MM.1S (cell line): ENCODE measurements around the gene AKR1A1.
"Not testable (repeated sequence)": the region's sequence is repeated elsewhere in the genome, so short reads cannot be mapped to it uniquely, and the experiment has no call there.

Experiments used
- DNase-seq: peaks from one replicate; pipeline ENCODE4 v3.0.0-alpha.2; 2015
- H2AFZ ChIP-seq: fragments of 300-600 bp; sonication (generic); 2 replicates; pipeline ENCODE4 v1.6.0; 2016; ENCODE audit warnings: antibody characterized with exemption, low read length
- H3F3A ChIP-seq: fragments of 300-600 bp; sonication (generic); 2 replicates; pipeline ENCODE4 v1.6.1; 2016; ENCODE audit warnings: mild to moderate bottlenecking, antibody characterized with exemption, low read length, moderate library complexity, mixed read lengths; ENCODE audit not compliant: insufficient read depth
- H3K27ac ChIP-seq: fragments of 300-600 bp; sonication (generic); 2 replicates; pipeline ENCODE4 v1.5.1; 2016; ENCODE audit warnings: mild to moderate bottlenecking, low read length
- H3K27me3 ChIP-seq: fragments of 300-600 bp; sonication (generic); replicated peaks from 2 replicates; pipeline ENCODE4 v1.6.0; 2016; ENCODE audit warnings: low read length; ENCODE audit not compliant: insufficient read depth
- H3K36me3 ChIP-seq: fragments of 300-600 bp; sonication (generic); replicated peaks from 2 replicates; pipeline ENCODE4 v1.6.1; 2016; ENCODE audit warnings: mild to moderate bottlenecking, low read length, mixed read lengths; ENCODE audit not compliant: insufficient read depth
- H3K4me1 ChIP-seq: fragments of 300-600 bp; sonication (generic); 2 replicates; pipeline ENCODE4 v1.6.1; 2016; ENCODE audit warnings: low read length, mixed read lengths
- H3K4me2 ChIP-seq: fragments of 300-600 bp; sonication (generic); 2 replicates; pipeline ENCODE4 v1.6.0; 2016; ENCODE audit warnings: low read depth, low read length
- H3K4me3 ChIP-seq: fragments of 300-600 bp; sonication (generic); 2 replicates; pipeline ENCODE4 v1.5.1; 2016; ENCODE audit warnings: low read length, mixed read lengths
- H3K79me2 ChIP-seq: fragments of 300-600 bp; sonication (generic); 2 replicates; pipeline ENCODE4 v1.6.1; 2016; ENCODE audit warnings: mixed run types, low read length, mixed read lengths
- H3K9ac ChIP-seq: fragments of 300-600 bp; sonication (generic); 2 replicates; pipeline ENCODE4 v1.6.1; 2016; ENCODE audit warnings: low read length, mixed read lengths
- H3K9me2 ChIP-seq: fragments of 300-600 bp; sonication (generic); replicated peaks from 2 replicates; pipeline ENCODE4 v1.6.1; 2016; ENCODE audit warnings: mild to moderate bottlenecking, low read length, mixed read lengths; ENCODE audit not compliant: insufficient read depth
- H3K9me3 ChIP-seq: fragments of 300-600 bp; sonication (generic); replicated peaks from 2 replicates; pipeline ENCODE4 v1.6.1; 2016; ENCODE audit warnings: mild to moderate bottlenecking, low read length, mixed read lengths; ENCODE audit not compliant: insufficient read depth
- H4K20me1 ChIP-seq: fragments of 300-600 bp; sonication (generic); 2 replicates; pipeline ENCODE4 v1.6.1; 2016; ENCODE audit warnings: mild to moderate bottlenecking, low read length, moderate library complexity, mixed read lengths; ENCODE audit not compliant: insufficient read depth
- CTCF ChIP-seq: fragments of 300-600 bp; sonication (generic); IDR thresholded peaks from 2 replicates; pipeline ENCODE4 v1.5.1; 2016; ENCODE audit warnings: antibody characterized with exemption, low read length, mixed read lengths
- EZH2 ChIP-seq: fragments of 300-600 bp; sonication (generic); optimal IDR thresholded peaks from 2 replicates; pipeline ENCODE3; 2017; ENCODE audit warnings: low read depth, mild to moderate bottlenecking, antibody characterized with exemption, low read length, mixed read lengths
- EZH2phosphoT487 ChIP-seq: fragments of 300-600 bp; sonication (generic); IDR thresholded peaks from 2 replicates; pipeline ENCODE4 v1.6.1; 2018; ENCODE audit warnings: antibody characterized with exemption, low read length

Gene AKR1A1

GRCh38 chr1:45510036-45510971 lies 40.3 kb upstream of the AKR1A1 start:
- DNase-seq: no peak
- peaks cover 28% of the 10 kb centered on the region for H3F3A ChIP-seq
- H3K9ac ChIP-seq: no peak overlapping the region
- no peak overlapping the region for H3K4me3 ChIP-seq
- peaks cover 15% of the 10 kb centered on the region for H3K36me3 ChIP-seq
- H3K4me2 ChIP-seq: no peak overlapping the region
- TF ChIP-seq CTCF (no peak), EZH2phosphoT487 (no peak), EZH2 (no peak)
- no peak overlapping the region for H2AFZ ChIP-seq
- H3K79me2 ChIP-seq: peaks cover 20% of the 10 kb centered on the region
- no peaks in the 10 kb centered on the region for H3K4me1 ChIP-seq
- H3K9me3 ChIP-seq: no peaks in the 10 kb centered on the region
- no peak overlapping the region for H3K27ac ChIP-seq
- no peaks in the 10 kb centered on the region for H3K9me2 ChIP-seq
- H3K27me3 ChIP-seq: no peaks in the 10 kb centered on the region
- H4K20me1 ChIP-seq: no peaks in the 10 kb centered on the region

- H3K36me3 ChIP-seq: peaks cover 17% of the 10 kb centered on the region
- H3K9me3 ChIP-seq: no peaks in the 10 kb centered on the region
- peaks cover 27% of the 10 kb centered on the region for H3K79me2 ChIP-seq
- TF ChIP-seq EZH2 (no peak), EZH2phosphoT487 (no peak), CTCF (no peak)
- no peak overlapping the region for H3K4me3 ChIP-seq
- no peaks in the 10 kb centered on the region for H3K4me1 ChIP-seq
- DNase-seq: no peak
- H2AFZ ChIP-seq: no peak overlapping the region
- no peaks in the 10 kb centered on the region for H3K9me2 ChIP-seq
- H3F3A ChIP-seq: peaks cover 28% of the 10 kb centered on the region
- H3K4me2 ChIP-seq: no peak overlapping the region
- H3K27ac ChIP-seq: no peak overlapping the region
- H4K20me1 ChIP-seq: no peaks in the 10 kb centered on the region
- H3K27me3 ChIP-seq: no peaks in the 10 kb centered on the region
- H3K9ac ChIP-seq: no peak overlapping the region
These were observed 39.6 kb upstream of the AKR1A1 start for GRCh38 chr1:45510972-45511527.

- peak; percentile 64 for DNase-seq
- Histone ChIP-seq H3K4me1 (peaks cover 5% of the 10 kb centered on the region), H3F3A (peaks cover 31% of the 10 kb centered on the region), H3K27ac (no peak overlapping the region), H2AFZ (no peak overlapping the region), H3K9me3 (no peaks in the 10 kb centered on the region), H3K79me2 (peaks cover 43% of the 10 kb centered on the region), H3K27me3 (no peaks in the 10 kb centered on the region), H4K20me1 (no peaks in the 10 kb centered on the region), H3K9me2 (no peaks in the 10 kb centered on the region), H3K36me3 (peaks cover 29% of the 10 kb centered on the region), H3K9ac (no peak overlapping the region), H3K4me3 (no peak overlapping the region), H3K4me2 (no peak overlapping the region)
- TF ChIP-seq EZH2: no peak
- peak; percentile 77 for TF ChIP-seq CTCF
- no peak for TF ChIP-seq EZH2phosphoT487
These were observed 38.0 kb upstream of the AKR1A1 start for GRCh38 chr1:45512641-45513054.

GRCh38 chr1:45513532-45514260 lies 36.9 kb upstream of the AKR1A1 start:
- not testable (repeated sequence) for H4K20me1 ChIP-seq, H3K27me3 ChIP-seq, H3K27ac ChIP-seq, H3K4me3 ChIP-seq, H3K9ac ChIP-seq, H3K9me2 ChIP-seq, H3K4me2 ChIP-seq, H3K9me3 ChIP-seq, DNase-seq, H2AFZ ChIP-seq
- Histone ChIP-seq H3K4me1 (peaks cover 12% of the 10 kb centered on the region), H3K79me2 (peaks cover 52% of the 10 kb centered on the region), H3F3A (peaks cover 24% of the 10 kb centered on the region), H3K36me3 (peaks cover 31% of the 10 kb centered on the region)
